Endometrial microvascular endothelial cells (primary cell): ENCODE results near the gene DGCR6L. TPM values are rescaled to one million over a fixed set of nuclear protein-coding genes. Genes with fewer than 3 reads are reported as not detected.
"Not testable (repeated sequence)": the region's sequence is repeated elsewhere in the genome, so short reads cannot be mapped to it uniquely, and the experiment has no call there.

Source experiments
- in situ Hi-C: cut with HindIII; loops from 2 replicates; pipeline ENCODE4 v1.10.0; 2017; ENCODE audit warnings: low sequenced_read_pairs, low pct_unique_long_range_greater_than_20kb; ENCODE audit errors: inconsistent ontology term
- total RNA-seq: library from RNA; depleted of rRNA; stranded (reverse); fragments of >200 nt; gene quantifications from one replicate; pipeline ENCODE4 v1.2.3, GENCODE V29; 2015; ENCODE audit errors: inconsistent ontology term

The DGCR6L gene
- total RNA-seq = 78.5 TPM

- in situ Hi-C loops = no loop called here
Measured at GRCh38 chr22:20319745-20320658, at the start of gene DGCR6L. Gene DGCR6L (minus strand): TSS chr22:20320060. CDS start chr22:20319988, 72 bp downstream.

- in situ Hi-C loops = not testable (repeated sequence)
Measured at GRCh38 chr22:20368875-20369274, 49.0 kb upstream of the DGCR6L start.

- in situ Hi-C loops = not testable (repeated sequence)
Measured at GRCh38 chr22:20366841-20367240, 47.0 kb upstream of the DGCR6L start.

- in situ Hi-C loops = not testable (repeated sequence)
Measured at GRCh38 chr22:20364335-20365260, 44.7 kb upstream of the DGCR6L start.

- in situ Hi-C loops = not testable (repeated sequence)
Measured at GRCh38 chr22:20362403-20362802, 42.5 kb upstream of the DGCR6L start.

GRCh38 chr22:20361752-20362229 lies 41.9 kb upstream of the DGCR6L start:
- in situ Hi-C loops = not testable (repeated sequence)

- in situ Hi-C loops = not testable (repeated sequence)
Measured at GRCh38 chr22:20360866-20361751, 41.2 kb upstream of the DGCR6L start.

GRCh38 chr22:20360261-20360660 lies 40.4 kb upstream of the DGCR6L start:
- in situ Hi-C loops = not testable (repeated sequence)

- in situ Hi-C loops = not testable (repeated sequence)
Measured at GRCh38 chr22:20358503-20359239, 38.8 kb upstream of the DGCR6L start.

- in situ Hi-C loops = not testable (repeated sequence)
Measured at GRCh38 chr22:20357967-20358366, 38.1 kb upstream of the DGCR6L start.

GRCh38 chr22:20356906-20357305 lies 37.0 kb upstream of the DGCR6L start:
- in situ Hi-C loops = not testable (repeated sequence)

GRCh38 chr22:20355939-20356636 lies 36.2 kb upstream of the DGCR6L start:
- in situ Hi-C loops = not testable (repeated sequence)

- in situ Hi-C loops = no loop called here
Measured at GRCh38 chr22:20354238-20354975, 34.5 kb upstream of the DGCR6L start.

GRCh38 chr22:20352536-20352935 lies 32.7 kb upstream of the DGCR6L start:
- in situ Hi-C loops = not testable (repeated sequence)

- in situ Hi-C loops = not testable (repeated sequence)
Measured at GRCh38 chr22:20346553-20346952, 26.7 kb upstream of the DGCR6L start.

GRCh38 chr22:20338291-20338690 lies 18.4 kb upstream of the DGCR6L start:
- in situ Hi-C loops = not testable (repeated sequence)

GRCh38 chr22:20337807-20338206 lies 17.9 kb upstream of the DGCR6L start:
- in situ Hi-C loops = not testable (repeated sequence)
